ENCODE measurements around the gene FUCA2. TPM values are rescaled to one million over a fixed set of nuclear protein-coding genes. Genes with fewer than 3 reads are reported as not detected.

FUCA2 gene
- total and polyA plus RNA-seq, 7 donors: 8.7 to 32.3 (median 11.4) TPM

DNA sequence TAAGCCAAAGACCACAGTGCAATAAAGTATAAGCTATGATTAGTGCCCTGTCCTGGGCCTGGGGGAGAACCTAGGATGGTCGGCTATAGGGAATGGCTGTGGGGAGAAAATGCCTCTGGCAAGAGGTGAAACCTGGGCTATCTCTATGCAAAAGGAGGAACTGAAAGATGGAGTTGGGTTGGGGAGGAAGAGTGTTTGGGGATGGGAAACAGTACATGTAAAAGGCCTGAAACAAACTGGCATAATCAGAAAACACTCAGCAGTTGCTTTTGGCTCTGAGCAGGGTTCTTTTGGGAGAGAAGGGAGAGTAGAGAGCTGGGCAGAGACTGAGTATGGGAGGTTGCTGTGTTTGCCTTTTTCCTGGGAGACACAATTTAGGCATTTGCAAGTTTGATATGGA lies 31.9 kb upstream of the FUCA2 start:
- intact Hi-C loops (cut with DNase I): no loop called here
- TF ChIP-seq, protein P1, sequence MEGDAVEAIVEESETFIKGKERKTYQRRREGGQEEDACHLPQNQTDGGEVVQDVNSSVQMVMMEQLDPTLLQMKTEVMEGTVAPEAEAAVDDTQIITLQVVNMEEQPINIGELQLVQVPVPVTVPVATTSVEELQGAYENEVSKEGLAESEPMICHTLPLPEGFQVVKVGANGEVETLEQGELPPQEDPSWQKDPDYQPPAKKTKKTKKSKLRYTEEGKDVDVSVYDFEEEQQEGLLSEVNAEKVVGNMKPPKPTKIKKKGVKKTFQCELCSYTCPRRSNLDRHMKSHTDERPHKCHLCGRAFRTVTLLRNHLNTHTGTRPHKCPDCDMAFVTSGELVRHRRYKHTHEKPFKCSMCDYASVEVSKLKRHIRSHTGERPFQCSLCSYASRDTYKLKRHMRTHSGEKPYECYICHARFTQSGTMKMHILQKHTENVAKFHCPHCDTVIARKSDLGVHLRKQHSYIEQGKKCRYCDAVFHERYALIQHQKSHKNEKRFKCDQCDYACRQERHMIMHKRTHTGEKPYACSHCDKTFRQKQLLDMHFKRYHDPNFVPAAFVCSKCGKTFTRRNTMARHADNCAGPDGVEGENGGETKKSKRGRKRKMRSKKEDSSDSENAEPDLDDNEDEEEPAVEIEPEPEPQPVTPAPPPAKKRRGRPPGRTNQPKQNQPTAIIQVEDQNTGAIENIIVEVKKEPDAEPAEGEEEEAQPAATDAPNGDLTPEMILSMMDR (IDR thresholded peaks at IDR 0.05): no peak
- Histone ChIP-seq H3K9me3 (no peaks in the 10 kb centered on the region), H3K27me3 (ENCODE audit: insufficient read depth in 3 of 3, low read length in 2 of 3) (peaks cover 0 to 25% (median 0%) of the 10 kb centered on the region in 3 donors), H3K4me1 (no peaks in the 10 kb centered on the region), H3K4me3 (no peak overlapping the region), H3K27ac (no peak overlapping the region), H3K36me3 (ENCODE audit: insufficient read depth in 1 of 2, low read depth in 1 of 2) (no peaks in the 10 kb centered on the region)
- WGBS, 3 donors: 72 to 82% (median 82%) methylated on average over 1 of the region's 1 CpG
- DNase-seq (no peak), ATAC-seq (no peak)

DNA sequence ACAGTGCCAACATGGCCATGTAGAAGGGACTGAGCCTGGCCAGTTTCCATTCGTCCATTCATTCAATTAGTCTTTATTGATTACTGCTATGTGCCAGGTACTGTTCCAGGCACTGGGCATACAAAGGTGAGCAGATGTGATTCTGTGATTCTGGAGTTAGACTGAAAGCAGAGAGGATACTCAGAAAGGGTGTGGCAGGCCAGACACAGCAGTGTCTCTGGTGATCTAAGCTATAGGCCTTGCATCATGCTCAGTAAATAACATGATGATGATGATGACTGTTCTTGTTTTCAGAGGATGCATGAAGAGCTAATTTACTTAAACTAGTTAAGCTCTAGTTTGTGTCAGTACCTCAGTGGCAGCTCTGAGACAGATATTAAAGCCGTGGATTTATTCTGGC lies 31.4 kb upstream of the FUCA2 start:
- 91 to 96% (median 95%) methylated on average over 2 of the region's 2 CpGs for WGBS, 3 donors
- Histone ChIP-seq H3K4me3 (no peak overlapping the region), H3K27me3 (ENCODE audit: insufficient read depth in 3 of 3, low read length in 2 of 3) (peaks cover 0 to 25% (median 0%) of the 10 kb centered on the region in 3 donors), H3K4me1 (no peaks in the 10 kb centered on the region), H3K36me3 (ENCODE audit: insufficient read depth in 1 of 2, low read depth in 1 of 2) (no peaks in the 10 kb centered on the region), H3K27ac (no peak overlapping the region), H3K9me3 (no peaks in the 10 kb centered on the region)
- intact Hi-C loops (cut with DNase I): no loop called here
- ATAC-seq: no peak
- TF ChIP-seq, protein P1 (IDR thresholded peaks at IDR 0.05): no peak
- DNase-seq: no peak

DNA sequence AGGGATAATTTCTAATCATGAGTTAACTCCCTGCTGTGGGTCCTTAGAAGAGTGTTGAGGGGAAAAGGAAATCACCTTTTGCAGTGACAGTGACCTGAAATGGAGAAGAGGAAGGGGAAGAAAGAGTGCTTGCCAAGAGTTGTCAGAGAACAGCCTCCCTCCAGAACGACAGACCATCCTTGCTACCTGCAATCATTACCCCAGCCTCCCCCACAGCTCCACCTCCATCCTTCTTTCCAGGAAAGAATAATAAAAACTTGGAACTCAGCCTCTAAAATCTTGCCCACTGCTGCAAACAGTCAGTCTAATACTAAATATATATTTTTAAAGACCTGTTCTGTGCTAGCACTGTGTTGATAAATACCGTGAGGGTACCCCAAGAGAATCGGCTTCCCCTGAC lies 28.7 kb upstream of the FUCA2 start:
- TF ChIP-seq, protein P1 (IDR thresholded peaks at IDR 0.05): no peak
- WGBS, 3 donors: 63 to 89% (median 85%) methylated on average over 3 of the region's 3 CpGs
- H3K36me3 ChIP-seq (ENCODE audit: insufficient read depth in 1 of 2, low read depth in 1 of 2): no peaks in the 10 kb centered on the region
- H3K4me3 ChIP-seq: no peak overlapping the region
- no peaks in the 10 kb centered on the region for H3K4me1 ChIP-seq
- ATAC-seq (no peak), DNase-seq (no peak)
- H3K27ac ChIP-seq: no peak overlapping the region
- H3K27me3 ChIP-seq (ENCODE audit: insufficient read depth in 3 of 3, low read length in 2 of 3): peaks cover 0 to 25% (median 0%) of the 10 kb centered on the region in 3 donors
- H3K9me3 ChIP-seq: no peaks in the 10 kb centered on the region
- intact Hi-C loops (cut with DNase I): no loop called here

DNA sequence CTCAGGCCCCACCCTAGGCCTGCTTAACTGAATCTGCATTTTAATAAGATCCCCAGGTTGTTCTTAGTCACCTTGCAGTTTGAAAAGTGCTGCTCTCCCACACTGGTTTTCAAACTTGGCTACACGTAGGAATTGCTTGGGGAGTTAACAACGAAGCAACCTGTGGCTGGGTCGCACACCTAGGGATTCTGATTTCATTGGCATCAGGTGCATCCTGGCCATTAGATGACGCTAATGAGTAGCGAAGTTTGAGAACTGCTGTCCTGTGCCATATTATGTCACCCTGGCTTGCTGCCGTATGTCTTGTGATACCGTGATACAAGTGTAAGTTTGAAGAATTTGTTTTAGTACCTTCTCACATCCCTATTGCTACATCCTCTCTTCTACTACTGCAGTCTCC lies 28.2 kb upstream of the FUCA2 start:
- intact Hi-C loops (cut with DNase I): no loop called here
- ATAC-seq: no peak
- TF ChIP-seq, protein P1 (IDR thresholded peaks at IDR 0.05): no peak

DNA sequence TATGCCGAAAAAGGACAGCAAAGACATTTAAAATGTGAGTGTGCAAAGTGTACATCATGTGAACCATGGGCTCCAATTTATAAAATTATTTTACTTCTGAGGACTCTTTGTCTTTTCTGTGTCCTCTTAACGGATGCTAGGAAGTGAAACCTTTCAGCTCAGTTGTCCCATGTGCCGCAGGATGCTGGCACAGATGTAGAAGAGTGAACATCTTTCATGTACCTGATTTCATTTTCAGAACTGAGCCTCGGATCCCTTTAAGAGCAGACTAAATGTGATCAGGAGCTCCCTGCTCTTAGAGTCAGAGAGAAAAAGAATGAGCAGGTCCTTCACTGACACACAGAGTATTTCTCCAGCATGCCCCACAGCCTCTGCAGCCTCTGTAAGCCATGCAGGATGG lies 27.6 kb upstream of the FUCA2 start:
- intact Hi-C loops (cut with DNase I): no loop called here
- H3K9me3 ChIP-seq: no peaks in the 10 kb centered on the region
- no peaks in the 10 kb centered on the region for H3K36me3 ChIP-seq (ENCODE audit: insufficient read depth in 1 of 2, low read depth in 1 of 2)
- TF ChIP-seq, protein P1 (IDR thresholded peaks at IDR 0.05): no peak
- H3K27me3 ChIP-seq (ENCODE audit: insufficient read depth in 3 of 3, low read length in 2 of 3): peaks cover 0 to 25% (median 0%) of the 10 kb centered on the region in 3 donors
- ATAC-seq: no peak
- no peak overlapping the region for H3K4me3 ChIP-seq
- WGBS, 3 donors: 94 to 96% (median 94%) methylated on average over 4 of the region's 4 CpGs
- DNase-seq: no peak
- H3K27ac ChIP-seq: no peak overlapping the region
- H3K4me1 ChIP-seq: no peaks in the 10 kb centered on the region

More for the DNA sequence above, 28.2 kb upstream of the FUCA2 start:
- H3K4me3 ChIP-seq: no peak overlapping the region
- no peak for DNase-seq
- WGBS, 3 donors: 75 to 88% (median 87%) methylated on average over 7 of the region's 7 CpGs
- H3K9me3 ChIP-seq: no peaks in the 10 kb centered on the region
- no peak overlapping the region for H3K27ac ChIP-seq
- H3K27me3 ChIP-seq (ENCODE audit: insufficient read depth in 3 of 3, low read length in 2 of 3): peaks cover 0 to 25% (median 0%) of the 10 kb centered on the region in 3 donors
- no peaks in the 10 kb centered on the region for H3K4me1 ChIP-seq
- H3K36me3 ChIP-seq (ENCODE audit: insufficient read depth in 1 of 2, low read depth in 1 of 2): no peaks in the 10 kb centered on the region
